HTERT RPE-1 (cell line): ENCODE data around the gene CD276.
"Not testable (repeated sequence)": the region's sequence is repeated elsewhere in the genome, so short reads cannot be mapped to it uniquely, and the experiment has no call there.

Experiments
- in situ Hi-C: fragments of 300-500 bp; cut with MboI; formaldehyde crosslinking; loops from 4 replicates; pipeline ENCODE4 v1.14.3; 2020; ENCODE audit warnings: low sequenced_read_pairs

CD276 gene

GRCh38 chr15:73684581-73685455 lies 635 bp downstream of the CD276 start:
- in situ Hi-C loops: no loop called here

GRCh38 chr15:73685981-73686380 lies 1.8 kb downstream of the CD276 start:
- in situ Hi-C loops: no loop called here

GRCh38 chr15:73686781-73687256 lies 2.6 kb downstream of the CD276 start:
- in situ Hi-C loops: no loop called here

GRCh38 chr15:73687351-73687750 lies 3.2 kb downstream of the CD276 start:
- in situ Hi-C loops: no loop called here

- in situ Hi-C loops: no loop called here
Observed at GRCh38 chr15:73688455-73688854, 4.3 kb downstream of the CD276 start.

GRCh38 chr15:73691396-73691795 lies 7.2 kb downstream of the CD276 start:
- in situ Hi-C loops: no loop called here

- in situ Hi-C loops: no loop called here
Observed at GRCh38 chr15:73694419-73694818, 10.2 kb downstream of the CD276 start.

- in situ Hi-C loops: no loop called here
Observed at GRCh38 chr15:73695773-73696640, 11.8 kb downstream of the CD276 start.

- in situ Hi-C loops: no loop called here
Observed at GRCh38 chr15:73696641-73697001, 12.4 kb downstream of the CD276 start.

GRCh38 chr15:73697033-73697467 lies 12.9 kb downstream of the CD276 start:
- in situ Hi-C loops: no loop called here

- in situ Hi-C loops: no loop called here
Observed at GRCh38 chr15:73699249-73700040, 15.3 kb downstream of the CD276 start.

GRCh38 chr15:73700041-73700842 lies 16.1 kb downstream of the CD276 start:
- in situ Hi-C loops: no loop called here

GRCh38 chr15:73702311-73703239 lies 18.4 kb downstream of the CD276 start:
- in situ Hi-C loops: not testable (repeated sequence)

GRCh38 chr15:73703601-73704000 lies 19.4 kb downstream of the CD276 start:
- in situ Hi-C loops: not testable (repeated sequence)

- in situ Hi-C loops: not testable (repeated sequence)
Observed at GRCh38 chr15:73704142-73704868, 20.1 kb downstream of the CD276 start.

- in situ Hi-C loops: no loop called here
Observed at GRCh38 chr15:73704869-73705645, 20.9 kb downstream of the CD276 start.

GRCh38 chr15:73708691-73709090 lies 24.5 kb downstream of the CD276 start:
- in situ Hi-C loops: no loop called here

GRCh38 chr15:73709241-73709640 lies 25.1 kb downstream of the CD276 start:
- in situ Hi-C loops: no loop called here
